ENCODE data around the gene TIMM44.
"Not testable (repeated sequence)": the region's sequence is repeated elsewhere in the genome, so short reads cannot be mapped to it uniquely, and the experiment has no call there.

The TIMM44 gene

GRCh38 chr19:7900401-7900870, 43.0 kb downstream of the TIMM44 start:
- DNase-seq (ENCODE audit: low spot score), result no peak

- DNase-seq (ENCODE audit: low spot score), result no peak
These were observed 43.6 kb downstream of the TIMM44 start for GRCh38 chr19:7899751-7900378.

GRCh38 chr19:7898967-7899366, 44.5 kb downstream of the TIMM44 start:
- DNase-seq (ENCODE audit: low spot score), result no peak

- no peak for DNase-seq (ENCODE audit: low spot score)
These were observed 46.2 kb downstream of the TIMM44 start for GRCh38 chr19:7897292-7897691.

GRCh38 chr19:7895565-7895964, 47.9 kb downstream of the TIMM44 start:
- no peak for DNase-seq (ENCODE audit: low spot score)

- DNase-seq (ENCODE audit: low spot score), result peak; percentile 47
These were observed 48.7 kb downstream of the TIMM44 start for GRCh38 chr19:7894612-7895309.

GRCh38 chr19:7893362-7894101, 49.9 kb downstream of the TIMM44 start:
- DNase-seq (ENCODE audit: low spot score), result not testable (repeated sequence)

GRCh38 chr19:7888826-7889217, 54.6 kb downstream of the TIMM44 start:
- no peak for DNase-seq (ENCODE audit: low spot score)

- DNase-seq (ENCODE audit: low spot score), result peak; percentile 93
These were observed 55.2 kb downstream of the TIMM44 start, which contains the start of gene LRRC8E for GRCh38 chr19:7888145-7888825. TSS of gene LRRC8E (plus strand) at chr19:7888510. CDS start at chr19:7895604, 7,094 bp downstream.

GRCh38 chr19:7887408-7888144, 55.9 kb downstream of the TIMM44 start:
- DNase-seq (ENCODE audit: low spot score), result no peak

- DNase-seq (ENCODE audit: low spot score), result no peak
These were observed 57.6 kb downstream of the TIMM44 start for GRCh38 chr19:7885818-7886217.

GRCh38 chr19:7883796-7884570, 59.5 kb downstream of the TIMM44 start:
- no peak for DNase-seq (ENCODE audit: low spot score)

GRCh38 chr19:7883105-7883504, 60.4 kb downstream of the TIMM44 start:
- no peak for DNase-seq (ENCODE audit: low spot score)

- DNase-seq (ENCODE audit: low spot score), result no peak
These were observed 61.6 kb downstream of the TIMM44 start for GRCh38 chr19:7881910-7882309.

GRCh38 chr19:7879836-7880235, 63.6 kb downstream of the TIMM44 start:
- no peak for DNase-seq (ENCODE audit: low spot score)

- DNase-seq (ENCODE audit: low spot score), result no peak
These were observed 64.2 kb downstream of the TIMM44 start for GRCh38 chr19:7879111-7879807.

GRCh38 chr19:7877249-7877836, 66.1 kb downstream of the TIMM44 start:
- no peak for DNase-seq (ENCODE audit: low spot score)
